Tibial artery (tissue), 4 donors: ENCODE data around the gene NNAT.

Experiments used
- DNase-seq, 2 donors: peaks; one replicate each; pipeline ENCODE4 v3.0.0-alpha.2; 2019
- H3K27ac ChIP-seq, 2 donors: fragments of 200-600 bp; sonication (generic) in 1 of 2; 1 replicate in 1 of 2; 2 replicates in 1 of 2; pipeline ENCODE4 v1.5.1; 2018 to 2019; ENCODE audit warnings: mild to moderate bottlenecking in 1 of 2
- H3K27me3 ChIP-seq, 2 donors: fragments of 200-600 bp; sonication (generic) in 1 of 2; one replicate each; pipeline versions ENCODE4 v1.5.1 to v1.6.0; 2016 to 2019
- H3K36me3 ChIP-seq, 3 donors: fragments of 200-600 bp; sonication (generic) in 2 of 3; one replicate each; pipeline ENCODE4 v1.5.1; 2016 to 2019; ENCODE audit warnings: mild to moderate bottlenecking in 2 of 3
- H3K4me1 ChIP-seq, 4 donors: fragments of 200-600 bp; sonication (generic) in 2 of 4; 1 replicate in 3 of 4; 2 replicates in 1 of 4; pipeline ENCODE4 v1.5.1; 2016 to 2019
- H3K4me3 ChIP-seq, 2 donors: fragments of 200-600 bp; sonication (generic) in 1 of 2; 1 replicate in 1 of 2; 2 replicates in 1 of 2; pipeline ENCODE4 v1.5.1; 2018 to 2019; ENCODE audit warnings: mild to moderate bottlenecking in 2 of 2
- H3K9me3 ChIP-seq, 3 donors: fragments of 200-600 bp; sonication (generic) in 1 of 3; one replicate each; pipeline ENCODE4 v1.5.1; 2016 to 2019
- CTCF ChIP-seq, 2 experiments: fragments of 200-600 bp in 1 of 2; fragments of 450-650 bp in 1 of 2; IDR thresholded peaks; one replicate each; pipeline ENCODE4 v1.5.1; 2017 to 2019; ENCODE audit warnings: antibody characterized with exemption in 2 of 2, mild to moderate bottlenecking in 1 of 2, moderate library complexity in 1 of 2
- intact Hi-C: fragments of 100-400 bp; cut with DNase I; formaldehyde crosslinking; loops from one replicate; pipeline ENCODE4 v1.15.0; 2023; ENCODE audit warnings: low total_unique reads

NNAT gene

GRCh38 chr20:37503256-37503927 lies 17.7 kb upstream of the NNAT start:
- H3K36me3 ChIP-seq = no peaks in the 10 kb centered on the region
- TF ChIP-seq CTCF (IDR thresholded peaks at IDR 0.05) = no peak
- no peaks in the 10 kb centered on the region for H3K4me1 ChIP-seq
- no peak overlapping the region for H3K4me3 ChIP-seq
- no peaks in the 10 kb centered on the region for H3K27me3 ChIP-seq
- no peak for DNase-seq
- intact Hi-C loops = no loop called here
- H3K27ac ChIP-seq = no peak overlapping the region
- H3K9me3 ChIP-seq = no peaks in the 10 kb centered on the region

DNA sequence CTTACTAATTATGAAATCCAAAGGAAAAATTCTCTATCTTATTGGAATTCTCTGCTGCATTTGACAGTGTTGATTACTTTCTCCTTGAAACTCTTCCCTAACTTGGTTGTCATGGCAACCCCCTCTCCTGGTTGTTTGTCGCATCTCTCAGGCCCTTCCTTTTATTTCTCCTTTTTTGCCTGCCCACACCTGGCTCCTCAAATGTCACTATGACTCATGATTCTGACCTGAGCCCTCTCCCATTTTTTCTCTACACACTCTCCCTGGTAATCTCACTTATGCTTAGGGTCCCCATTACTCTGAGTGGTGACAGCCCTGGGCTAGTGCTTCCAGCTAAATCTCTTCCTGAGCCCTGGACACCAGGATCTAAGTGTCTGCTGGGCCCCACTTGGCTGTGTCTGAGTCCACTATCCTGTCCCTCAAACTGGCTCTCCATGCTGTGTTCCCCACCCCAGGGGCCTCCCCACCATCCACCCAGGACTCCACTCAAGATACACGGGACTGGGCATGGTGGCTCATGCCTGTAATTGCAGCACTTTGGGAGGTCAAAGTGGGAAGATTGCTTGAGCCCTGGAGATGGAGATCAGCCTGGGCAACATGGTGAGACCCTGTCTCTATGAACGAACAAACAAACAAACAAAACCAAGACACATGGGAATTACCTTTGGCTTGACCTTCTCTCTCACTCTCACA lies 16.5 kb upstream of the NNAT start:
- TF ChIP-seq CTCF (IDR thresholded peaks at IDR 0.05) = no peak
- no peak for DNase-seq
- H3K27me3 ChIP-seq = no peaks in the 10 kb centered on the region
- no peaks in the 10 kb centered on the region for H3K4me1 ChIP-seq
- intact Hi-C loops = no loop called here
- H3K27ac ChIP-seq = no peak overlapping the region
- no peak overlapping the region for H3K4me3 ChIP-seq
- peaks cover 0 to 9% (median 8%) of the 10 kb centered on the region in 3 donors for H3K36me3 ChIP-seq
- no peaks in the 10 kb centered on the region for H3K9me3 ChIP-seq

GRCh38 chr20:37505263-37506151 lies 15.5 kb upstream of the NNAT start:
- H3K4me3 ChIP-seq = no peak overlapping the region
- H3K4me1 ChIP-seq = no peaks in the 10 kb centered on the region
- H3K36me3 ChIP-seq = peaks cover 0 to 16% (median 12%) of the 10 kb centered on the region in 3 donors
- H3K9me3 ChIP-seq = no peaks in the 10 kb centered on the region
- DNase-seq = no peak
- no peaks in the 10 kb centered on the region for H3K27me3 ChIP-seq
- intact Hi-C loops = no loop called here
- no peak for TF ChIP-seq CTCF (IDR thresholded peaks at IDR 0.05)
- no peak overlapping the region for H3K27ac ChIP-seq

GRCh38 chr20:37506152-37506725 lies 14.8 kb upstream of the NNAT start:
- DNase-seq = no peak
- H3K4me1 ChIP-seq = no peaks in the 10 kb centered on the region
- no peaks in the 10 kb centered on the region for H3K27me3 ChIP-seq
- no peak overlapping the region for H3K4me3 ChIP-seq
- no peaks in the 10 kb centered on the region for H3K9me3 ChIP-seq
- intact Hi-C loops = no loop called here
- H3K36me3 ChIP-seq = peaks cover 0 to 21% (median 19%) of the 10 kb centered on the region in 3 donors
- no peak overlapping the region for H3K27ac ChIP-seq
- no peak for TF ChIP-seq CTCF (IDR thresholded peaks at IDR 0.05)

- peaks cover 11 to 59% (median 48%) of the 10 kb centered on the region in 3 donors for H3K36me3 ChIP-seq
- H3K27ac ChIP-seq = no peak overlapping the region
- no peaks in the 10 kb centered on the region for H3K9me3 ChIP-seq
- TF ChIP-seq CTCF (IDR thresholded peaks at IDR 0.05) = no peak
- intact Hi-C loops = no loop called here
- H3K27me3 ChIP-seq = no peaks in the 10 kb centered on the region
- no peaks in the 10 kb centered on the region for H3K4me1 ChIP-seq
- no peak overlapping the region for H3K4me3 ChIP-seq
- DNase-seq = no peak
Measured at GRCh38 chr20:37510226-37510625, 10.8 kb upstream of the NNAT start.
